ENCODE measurements around the gene BECN2.

Gene BECN2

DNA sequence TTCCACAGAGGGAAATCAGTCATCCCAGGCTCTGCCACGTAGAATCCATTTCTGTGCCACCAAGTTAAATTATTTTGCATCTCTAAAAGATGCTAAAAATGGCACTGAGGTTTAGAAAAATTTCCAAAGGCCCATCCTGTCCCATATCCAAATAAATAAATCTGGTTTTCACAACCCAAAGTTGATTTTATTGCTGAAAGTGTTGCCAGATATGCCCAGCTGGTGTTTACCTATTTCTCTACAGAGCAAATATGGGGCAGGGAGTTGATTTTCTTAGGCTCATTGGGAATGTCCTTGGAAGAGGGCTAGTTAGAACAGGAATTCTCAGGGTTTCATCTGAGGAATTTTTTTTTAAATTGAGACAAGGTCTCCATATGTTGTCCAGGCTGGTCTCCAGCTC lies 22.4 kb downstream of the BECN2 start:
- no peak for TF ChIP-seq FOXM1 (IDR thresholded peaks at IDR 0.05; ENCODE audit: borderline replicate concordance, low read depth)

GRCh38 chr1:241985787-241986186 lies 28.2 kb downstream of the BECN2 start:
- no peak for TF ChIP-seq TAF1 (IDR thresholded peaks at IDR 0.05; ENCODE audit: low read depth)
- TF ChIP-seq, protein P1, sequence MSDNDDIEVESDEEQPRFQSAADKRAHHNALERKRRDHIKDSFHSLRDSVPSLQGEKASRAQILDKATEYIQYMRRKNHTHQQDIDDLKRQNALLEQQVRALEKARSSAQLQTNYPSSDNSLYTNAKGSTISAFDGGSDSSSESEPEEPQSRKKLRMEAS (IDR thresholded peaks at IDR 0.05), result no peak
- no peak for TF ChIP-seq TEAD4 (IDR thresholded peaks at IDR 0.05)
- no peak for TF ChIP-seq USF1 (IDR thresholded peaks at IDR 0.05)
- TF ChIP-seq RAD21 (IDR thresholded peaks at IDR 0.05; ENCODE audit: low read depth), result 0 out of 2 replicates have a peak, but pooled peaks have one; percentile 20
- no peak for TF ChIP-seq ZBTB7A (IDR thresholded peaks at IDR 0.05; ENCODE audit: low read depth)

DNA sequence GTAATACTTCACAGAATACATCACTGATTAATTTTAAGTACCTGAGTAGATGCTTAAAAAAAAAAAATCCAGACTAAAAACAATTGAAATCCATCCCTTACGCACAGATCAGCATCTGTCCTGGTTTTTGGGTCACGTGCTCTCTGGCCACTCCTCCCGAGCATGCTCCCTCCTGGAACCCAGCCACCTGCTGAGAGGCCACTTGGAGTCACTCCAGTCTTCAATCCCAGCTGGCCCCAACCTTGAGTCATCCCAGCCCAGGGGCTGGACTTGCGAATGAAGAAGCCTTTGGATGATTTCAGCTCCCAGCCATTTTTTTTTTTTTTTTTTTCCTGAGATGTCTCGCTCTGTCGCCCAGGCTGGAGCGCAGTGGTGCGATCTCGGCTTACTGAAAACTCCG lies 32.5 kb downstream of the BECN2 start:
- TF ChIP-seq FOXM1 (IDR thresholded peaks at IDR 0.05; ENCODE audit: borderline replicate concordance, low read depth) (no peak), USF1 (IDR thresholded peaks at IDR 0.05) (peak; percentile 83)

DNA sequence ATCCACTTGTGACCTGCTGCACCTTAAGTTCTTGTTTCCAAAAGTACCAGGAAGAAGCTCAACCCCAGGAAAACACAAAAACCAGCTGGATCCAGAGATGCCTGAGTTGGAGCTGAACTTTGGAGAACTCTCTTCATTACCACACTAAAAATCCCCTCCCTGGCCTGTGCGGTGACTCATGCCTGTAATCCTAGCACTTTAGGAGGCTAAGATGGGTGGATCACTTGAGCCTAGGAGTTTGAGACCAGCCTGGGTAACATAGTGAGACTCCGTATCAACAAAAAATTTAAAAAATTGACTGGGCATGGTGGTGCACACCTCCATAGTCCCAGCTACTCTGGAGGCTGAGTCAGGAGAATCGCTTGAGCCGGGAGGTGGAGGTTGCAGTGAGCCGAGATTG lies 35.2 kb downstream of the BECN2 start:
- TF ChIP-seq, protein P1 (IDR thresholded peaks at IDR 0.05), result no peak
- TF ChIP-seq FOXM1 (IDR thresholded peaks at IDR 0.05; ENCODE audit: borderline replicate concordance, low read depth) (no peak), ZBTB7A (IDR thresholded peaks at IDR 0.05; ENCODE audit: low read depth) (no peak), TCF12 (IDR thresholded peaks at IDR 0.05; ENCODE audit: low read depth) (no peak), YY1 (IDR thresholded peaks at IDR 0.05; ENCODE audit: low read depth) (no peak), CEBPB (IDR thresholded peaks at IDR 0.05) (no peak), USF1 (IDR thresholded peaks at IDR 0.05) (no peak), CREB1 (IDR thresholded peaks at IDR 0.05; ENCODE audit: low read depth) (no peak), EP300 (IDR thresholded peaks at IDR 0.05; ENCODE audit: borderline replicate concordance) (no peak), NFIC (IDR thresholded peaks at IDR 0.05) (no peak)

DNA sequence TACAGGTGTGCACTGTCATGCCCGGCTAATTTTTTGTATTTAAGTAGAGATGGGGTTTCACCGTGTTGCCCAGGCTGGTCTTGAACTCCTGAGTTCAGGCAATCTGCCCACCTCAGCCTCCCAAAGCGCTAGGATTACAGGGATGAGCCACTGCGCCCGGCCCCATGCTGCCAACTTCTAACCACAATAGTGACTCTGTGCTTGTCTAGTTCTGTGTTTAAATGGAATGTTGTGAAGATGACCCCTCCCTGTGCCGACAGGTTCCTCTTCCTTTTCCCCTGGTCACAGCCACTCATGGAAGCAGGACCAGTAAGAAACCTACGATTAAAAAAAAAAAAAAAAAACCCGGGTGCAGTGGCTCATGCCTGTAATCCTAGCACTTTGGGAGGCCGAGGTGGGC lies 36.6 kb downstream of the BECN2 start:
- no peak for TF ChIP-seq NFIC (IDR thresholded peaks at IDR 0.05)
- no peak for TF ChIP-seq REST (IDR thresholded peaks at IDR 0.05; ENCODE audit: low read depth)
- TF ChIP-seq TEAD4 (IDR thresholded peaks at IDR 0.05), result no peak
- no peak for TF ChIP-seq USF1 (IDR thresholded peaks at IDR 0.05)
- no peak for TF ChIP-seq CREB1 (IDR thresholded peaks at IDR 0.05; ENCODE audit: low read depth)
- no peak for TF ChIP-seq TCF12 (IDR thresholded peaks at IDR 0.05; ENCODE audit: low read depth)
- TF ChIP-seq CEBPB (IDR thresholded peaks at IDR 0.05), result no peak
- no peak for TF ChIP-seq EP300 (IDR thresholded peaks at IDR 0.05; ENCODE audit: borderline replicate concordance)
- TF ChIP-seq RAD21 (IDR thresholded peaks at IDR 0.05; ENCODE audit: low read depth), result no peak
- TF ChIP-seq ZBTB7A (IDR thresholded peaks at IDR 0.05; ENCODE audit: low read depth), result no peak
- TF ChIP-seq YY1 (IDR thresholded peaks at IDR 0.05; ENCODE audit: low read depth), result no peak
- TF ChIP-seq, protein P1 (IDR thresholded peaks at IDR 0.05), result no peak
- no peak for TF ChIP-seq EGR1 (IDR thresholded peaks at IDR 0.05)
- no peak for TF ChIP-seq FOXM1 (IDR thresholded peaks at IDR 0.05; ENCODE audit: borderline replicate concordance, low read depth)
- no peak for TF ChIP-seq TAF1 (IDR thresholded peaks at IDR 0.05; ENCODE audit: low read depth)

DNA sequence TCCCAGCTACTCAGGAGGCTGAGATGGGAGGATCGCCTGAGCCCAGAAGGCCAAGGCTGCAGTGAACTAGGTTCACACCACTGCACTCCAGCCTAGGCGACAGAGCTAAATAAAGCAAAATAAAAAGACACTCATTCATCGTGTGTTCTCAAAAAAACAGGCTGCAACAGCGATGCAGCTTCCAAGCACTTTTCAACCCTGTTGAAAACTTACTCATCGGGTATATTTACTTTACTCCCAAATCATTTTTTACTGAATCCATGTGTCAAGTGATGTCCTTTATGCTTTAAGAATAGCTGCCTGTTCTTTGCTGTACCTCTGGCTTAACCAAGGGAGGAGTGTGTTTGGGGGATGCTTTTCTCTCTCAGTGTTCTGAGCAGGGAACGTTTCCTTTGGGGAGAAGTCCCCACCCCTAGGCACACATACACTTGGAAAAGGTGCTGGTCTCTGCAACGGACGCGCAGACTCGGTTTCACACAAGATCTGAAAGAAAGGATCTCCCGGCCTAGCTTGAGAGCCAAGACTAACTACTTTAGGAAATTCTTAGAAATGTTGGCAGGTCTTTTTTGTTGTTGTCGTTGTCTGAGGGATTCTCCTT lies 39.9 kb downstream of the BECN2 start:
- TF ChIP-seq ZBTB7A (IDR thresholded peaks at IDR 0.05; ENCODE audit: low read depth) (no peak), REST (IDR thresholded peaks at IDR 0.05; ENCODE audit: low read depth) (no peak), YY1 (IDR thresholded peaks at IDR 0.05; ENCODE audit: low read depth) (no peak), FOXM1 (IDR thresholded peaks at IDR 0.05; ENCODE audit: borderline replicate concordance, low read depth) (no peak), TAF1 (IDR thresholded peaks at IDR 0.05; ENCODE audit: low read depth) (no peak), TCF12 (IDR thresholded peaks at IDR 0.05; ENCODE audit: low read depth) (no peak), CREB1 (IDR thresholded peaks at IDR 0.05; ENCODE audit: low read depth) (no peak), RAD21 (IDR thresholded peaks at IDR 0.05; ENCODE audit: low read depth) (no peak), NFIC (IDR thresholded peaks at IDR 0.05) (no peak), USF1 (IDR thresholded peaks at IDR 0.05) (no peak)

Data from Ishikawa (cell line).